HepG2 (cell line): ENCODE measurements around the gene NRL. TPM values are rescaled to one million over a fixed set of nuclear protein-coding genes. Genes with fewer than 3 reads are reported as not detected.

Experiments
- GZF1 ChIP-seq: sonication (generic); formaldehyde crosslinking; IDR thresholded peaks from 2 replicates; pipeline ENCODE4 v1.5.1; 2020; ENCODE audit warnings: mild to moderate bottlenecking, missing genetic modification reagents
- KLF16 ChIP-seq, 2 experiments: sonication (generic) in 1 of 2; formaldehyde crosslinking in 1 of 2; IDR thresholded peaks; 2 replicates each; pipeline versions ENCODE4 v1.6.1 to v1.8.0; 2016 to 2023; ENCODE audit warnings: missing genetic modification reagents in 2 of 2, missing compliant biosample characterization in 1 of 2
- MAFF ChIP-seq: IDR thresholded peaks from 2 replicates; pipeline ENCODE4 v1.6.1; 2011; ENCODE audit warnings: low read depth, low read length, improper control_type of control experiment
- NFRKB ChIP-seq: fragments of 450-650 bp; IDR thresholded peaks from 2 replicates; pipeline ENCODE4 v1.6.1; 2017
- PPARG ChIP-seq: conservative IDR thresholded peaks from 2 replicates; pipeline ENCODE4 v1.6.1; 2016; ENCODE audit warnings: missing biosample characterization, missing genetic modification reagents
- SSRP1 ChIP-seq: IDR thresholded peaks from 2 replicates; pipeline ENCODE4 v1.6.1; 2016; ENCODE audit warnings: control low read depth
- U2AF1 ChIP-seq: fragments of 200-400 bp; formaldehyde crosslinking; optimal IDR thresholded peaks from 2 replicates; pipeline ENCODE3; 2017; ENCODE audit warnings: mild to moderate bottlenecking, low read depth, low read length
- ZNF251 ChIP-seq: sonication (generic); formaldehyde crosslinking; IDR thresholded peaks from 2 replicates; pipeline ENCODE4 v1.9.0; 2021; ENCODE audit warnings: mild to moderate bottlenecking, missing genetic modification reagents
- polyA plus RNA-seq, 8 experiments: library from polyadenylated mRNA; depleted of rRNA in 3 of 8; stranded (reverse) in 7 of 8; unstranded in 1 of 8; fragments of >200 nt; fragmentation: Illumina TruSeq in 4 of 8; extraction: Trizol in 4 of 8; gene quantifications; 2 replicates each; pipeline versions ENCODE4 v1.2.1 to v1.2.3, GENCODE V29; 2011 to 2016; ENCODE audit warnings: low read depth in 4 of 8, missing spikeins in 1 of 8, mixed read lengths in 1 of 8; ENCODE audit not compliant: insufficient read depth in 1 of 8
- total RNA-seq, 5 experiments: library from RNA; depleted of rRNA; stranded (reverse); fragments of >200 nt; fragmentation: Illumina TruSeq; extraction: Trizol; gene quantifications; 2 replicates each; pipeline ENCODE4 v1.2.3, GENCODE V29; 2016; ENCODE audit warnings: low read depth in 1 of 5
- TF ChIP-seq, protein P1 (sequence below): sonication (generic); formaldehyde crosslinking; IDR thresholded peaks from 2 replicates; pipeline ENCODE4 v1.4.0; 2020; ENCODE audit warnings: mild to moderate bottlenecking, missing genetic modification reagents
- TF ChIP-seq, protein P2 (sequence below): sonication (generic); formaldehyde crosslinking; IDR thresholded peaks from 2 replicates; pipeline ENCODE4 v1.5.0; 2020; ENCODE audit warnings: missing genetic modification reagents
- TF ChIP-seq, protein P3 (sequence below): sonication (generic); formaldehyde crosslinking; IDR thresholded peaks from 2 replicates; pipeline ENCODE4 v1.5.1; 2020; ENCODE audit warnings: missing genetic modification reagents, mild to moderate bottlenecking, borderline replicate concordance

The NRL gene
- total and polyA plus RNA-seq, 2 of the 13 experiments (the other 11 are each of a cell fraction or from before 2014, with no cell fraction given), result 2.5 to 4.7 TPM

DNA sequence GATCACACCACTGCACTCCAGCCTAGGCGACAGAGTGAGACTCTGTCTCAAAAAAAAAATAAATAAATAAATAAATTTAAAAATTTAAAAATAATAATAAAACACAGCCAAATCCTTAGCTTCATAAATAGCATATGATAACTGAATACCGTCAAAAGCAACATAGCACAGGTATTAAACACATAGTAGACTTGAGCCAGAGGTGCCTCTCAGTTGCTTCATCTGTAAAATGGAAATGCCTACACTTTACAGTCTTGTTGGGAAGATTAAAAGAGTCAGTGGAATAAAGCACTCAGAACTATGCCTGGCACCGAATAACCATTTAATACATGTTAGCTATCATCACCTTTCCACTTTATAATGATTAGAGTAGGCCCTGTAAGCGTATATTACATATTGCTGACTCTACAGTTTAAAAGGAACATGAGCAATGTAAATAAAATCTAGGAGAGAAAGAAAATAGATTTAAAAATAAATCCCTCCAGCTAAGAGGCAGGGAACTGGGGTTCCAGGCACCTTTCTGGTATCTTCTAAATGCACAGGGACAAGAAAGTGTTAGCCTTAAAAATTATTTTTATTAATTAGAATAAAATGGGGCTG is 8.0 kb downstream of the NRL start (continued):
- TF ChIP-seq, protein P1, sequence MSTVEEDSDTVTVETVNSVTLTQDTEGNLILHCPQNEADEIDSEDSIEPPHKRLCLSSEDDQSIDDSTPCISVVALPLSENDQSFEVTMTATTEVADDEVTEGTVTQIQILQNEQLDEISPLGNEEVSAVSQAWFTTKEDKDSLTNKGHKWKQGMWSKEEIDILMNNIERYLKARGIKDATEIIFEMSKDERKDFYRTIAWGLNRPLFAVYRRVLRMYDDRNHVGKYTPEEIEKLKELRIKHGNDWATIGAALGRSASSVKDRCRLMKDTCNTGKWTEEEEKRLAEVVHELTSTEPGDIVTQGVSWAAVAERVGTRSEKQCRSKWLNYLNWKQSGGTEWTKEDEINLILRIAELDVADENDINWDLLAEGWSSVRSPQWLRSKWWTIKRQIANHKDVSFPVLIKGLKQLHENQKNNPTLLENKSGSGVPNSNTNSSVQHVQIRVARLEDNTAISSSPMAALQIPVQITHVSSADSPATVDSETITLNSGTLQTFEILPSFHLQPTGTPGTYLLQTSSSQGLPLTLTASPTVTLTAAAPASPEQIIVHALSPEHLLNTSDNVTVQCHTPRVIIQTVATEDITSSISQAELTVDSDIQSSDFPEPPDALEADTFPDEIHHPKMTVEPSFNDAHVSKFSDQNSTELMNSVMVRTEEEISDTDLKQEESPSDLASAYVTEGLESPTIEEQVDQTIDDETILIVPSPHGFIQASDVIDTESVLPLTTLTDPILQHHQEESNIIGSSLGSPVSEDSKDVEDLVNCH (CRISPR knock-in tag), result no peak
- TF ChIP-seq KLF16 (CRISPR knock-in tag; IDR thresholded peaks at IDR 0.05) (no peak), PPARG (CRISPR knock-in tag) (no peak), ZNF251 (CRISPR knock-in tag) (no peak), NFRKB (no peak), U2AF1 (no peak), MAFF (peak; percentile 97), GZF1 (CRISPR knock-in tag) (no peak), SSRP1 (peak; percentile 85)
- TF ChIP-seq, protein P2, sequence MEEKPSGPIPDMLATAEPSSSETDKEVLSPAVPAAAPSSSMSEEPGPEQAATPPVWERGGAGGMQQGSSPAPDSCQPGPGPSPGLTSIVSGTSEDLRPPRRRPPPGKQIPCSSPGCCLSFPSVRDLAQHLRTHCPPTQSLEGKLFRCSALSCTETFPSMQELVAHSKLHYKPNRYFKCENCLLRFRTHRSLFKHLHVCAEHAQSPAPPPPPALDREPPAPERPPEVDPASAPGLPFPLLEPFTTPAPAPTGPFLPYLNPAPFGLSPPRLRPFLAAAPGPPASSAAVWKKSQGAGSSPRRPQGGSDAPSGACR (CRISPR knock-in tag), result 0 out of 2 replicates have a peak, but pooled peaks have one; percentile 44
- TF ChIP-seq, protein P3, sequence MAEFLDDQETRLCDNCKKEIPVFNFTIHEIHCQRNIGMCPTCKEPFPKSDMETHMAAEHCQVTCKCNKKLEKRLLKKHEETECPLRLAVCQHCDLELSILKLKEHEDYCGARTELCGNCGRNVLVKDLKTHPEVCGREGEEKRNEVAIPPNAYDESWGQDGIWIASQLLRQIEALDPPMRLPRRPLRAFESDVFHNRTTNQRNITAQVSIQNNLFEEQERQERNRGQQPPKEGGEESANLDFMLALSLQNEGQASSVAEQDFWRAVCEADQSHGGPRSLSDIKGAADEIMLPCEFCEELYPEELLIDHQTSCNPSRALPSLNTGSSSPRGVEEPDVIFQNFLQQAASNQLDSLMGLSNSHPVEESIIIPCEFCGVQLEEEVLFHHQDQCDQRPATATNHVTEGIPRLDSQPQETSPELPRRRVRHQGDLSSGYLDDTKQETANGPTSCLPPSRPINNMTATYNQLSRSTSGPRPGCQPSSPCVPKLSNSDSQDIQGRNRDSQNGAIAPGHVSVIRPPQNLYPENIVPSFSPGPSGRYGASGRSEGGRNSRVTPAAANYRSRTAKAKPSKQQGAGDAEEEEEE (CRISPR knock-in tag), result peak; percentile 13; the same call in 1 of the 2 replicates
